Measurements from ENCODE around the gene RAET1G.
"Not testable (repeated sequence)": the region's sequence is repeated elsewhere in the genome, so short reads cannot be mapped to it uniquely, and the experiment has no call there.

RAET1G gene

DNA sequence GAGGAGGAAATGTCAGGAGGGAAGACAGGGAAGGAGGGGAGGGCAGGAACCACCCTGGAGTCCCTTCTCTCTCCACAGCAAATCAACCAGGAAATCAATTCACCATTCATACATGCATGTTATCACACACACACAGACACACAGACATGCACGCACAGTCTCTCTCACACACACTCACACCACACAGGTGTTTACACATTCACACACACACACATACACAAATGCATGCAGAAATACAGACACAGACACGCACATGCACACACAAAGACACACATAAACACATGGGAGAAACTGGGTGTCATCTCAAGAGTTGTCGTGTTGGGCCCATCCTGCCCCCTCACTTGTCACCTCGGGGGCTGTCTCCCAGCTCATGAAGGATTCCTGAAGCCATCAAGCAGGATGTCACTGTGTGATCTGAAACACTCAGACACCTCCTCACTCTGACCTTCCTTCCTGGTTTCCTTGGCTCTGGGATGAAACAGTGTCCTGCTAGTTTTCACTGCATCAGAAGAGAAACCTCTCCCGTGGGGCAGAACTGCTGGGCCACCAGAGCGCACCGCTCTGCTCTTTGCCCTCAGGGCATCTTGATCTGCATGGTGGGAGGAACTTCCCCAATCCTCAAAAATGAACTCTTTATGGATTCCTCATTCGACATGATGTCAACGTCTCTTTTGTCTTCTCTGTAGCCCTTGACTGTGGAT, 9.2 kb downstream of the RAET1G start:
- no peak for DNase-seq (ENCODE audit: low read depth in 2 of 2)

DNA sequence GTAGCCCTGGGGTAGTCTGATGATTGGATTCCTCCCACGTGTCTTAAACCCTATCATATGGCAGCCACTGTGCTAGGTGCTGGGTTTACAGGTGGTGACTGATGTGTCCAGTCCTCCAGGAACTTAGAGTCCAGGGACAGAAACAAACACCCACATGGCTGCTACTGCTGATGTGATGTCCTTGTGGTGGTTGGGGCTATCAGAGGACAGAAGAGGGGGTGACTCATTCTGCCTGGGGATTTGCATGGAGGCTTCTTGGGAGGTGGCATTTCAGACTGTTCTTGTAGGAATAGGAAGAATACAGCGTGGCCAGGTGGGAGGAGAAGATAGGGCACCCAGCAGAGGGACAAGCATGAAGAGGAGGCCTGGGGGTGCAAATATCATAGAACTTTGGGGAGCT, 9.8 kb downstream of the RAET1G start:
- no peak for DNase-seq (ENCODE audit: low read depth in 2 of 2)

- not testable (repeated sequence) for DNase-seq (ENCODE audit: low read depth in 2 of 2)
These were observed 10.2 kb downstream of the RAET1G start for GRCh38 chr6:149912680-149913079.

GRCh38 chr6:149910721-149911151, 12.2 kb downstream of the RAET1G start:
- DNase-seq (ENCODE audit: low read depth in 2 of 2), result no peak

- no peak for DNase-seq (ENCODE audit: low read depth in 2 of 2)
These were observed 13.0 kb downstream of the RAET1G start for GRCh38 chr6:149909701-149910470.

GRCh38 chr6:149908480-149908879, 14.4 kb downstream of the RAET1G start:
- DNase-seq (ENCODE audit: low read depth in 2 of 2), result not testable (repeated sequence)

DNA sequence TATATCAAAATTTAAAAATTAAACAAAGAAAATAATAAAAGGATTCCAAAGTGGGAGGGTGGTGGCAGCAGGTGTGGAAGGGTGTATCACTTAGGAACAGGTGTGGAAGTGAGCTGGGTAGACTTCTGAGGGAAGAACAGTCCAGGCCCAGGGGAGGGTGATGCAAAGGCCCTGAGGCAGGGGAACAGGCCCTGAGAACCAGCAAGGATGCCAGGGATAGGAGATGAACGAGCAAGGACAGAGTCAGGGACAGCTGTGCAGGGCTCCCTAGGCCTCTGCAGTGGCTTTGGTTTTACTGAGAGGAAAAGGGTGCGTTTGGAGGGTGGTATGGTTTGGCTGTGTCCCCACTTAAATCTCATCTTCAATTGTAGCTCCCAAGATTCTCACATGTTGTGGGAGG, 15.6 kb downstream of the RAET1G start:
- DNase-seq (ENCODE audit: low read depth in 2 of 2), result no peak

GRCh38 chr6:149906405-149906804, 16.5 kb downstream of the RAET1G start:
- DNase-seq (ENCODE audit: low read depth in 2 of 2), result no peak

DNA sequence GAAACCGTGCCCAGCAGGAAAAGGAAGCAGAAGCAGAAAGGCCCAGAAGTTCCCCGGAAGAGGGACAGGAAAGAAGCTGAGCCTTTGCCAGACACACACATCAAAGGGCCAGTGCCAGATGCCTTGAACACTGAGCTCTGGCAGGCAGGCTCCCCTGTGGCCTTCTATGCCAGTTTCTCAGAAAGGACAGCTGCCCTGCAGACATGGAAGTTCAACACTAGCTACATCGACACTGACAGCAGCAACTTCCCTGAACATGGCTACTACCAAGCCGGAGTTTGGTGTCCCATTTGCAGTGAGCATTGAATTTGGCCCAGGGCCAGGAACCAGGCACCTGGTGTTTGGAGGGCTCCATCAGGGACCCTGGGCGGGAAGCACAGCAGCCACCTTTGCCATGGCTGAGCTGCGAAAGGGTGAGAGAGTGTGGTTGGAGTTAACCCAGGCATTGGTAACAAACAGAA, 17.0 kb downstream of the RAET1G start:
- DNase-seq (ENCODE audit: low read depth in 2 of 2), result no peak

DNA sequence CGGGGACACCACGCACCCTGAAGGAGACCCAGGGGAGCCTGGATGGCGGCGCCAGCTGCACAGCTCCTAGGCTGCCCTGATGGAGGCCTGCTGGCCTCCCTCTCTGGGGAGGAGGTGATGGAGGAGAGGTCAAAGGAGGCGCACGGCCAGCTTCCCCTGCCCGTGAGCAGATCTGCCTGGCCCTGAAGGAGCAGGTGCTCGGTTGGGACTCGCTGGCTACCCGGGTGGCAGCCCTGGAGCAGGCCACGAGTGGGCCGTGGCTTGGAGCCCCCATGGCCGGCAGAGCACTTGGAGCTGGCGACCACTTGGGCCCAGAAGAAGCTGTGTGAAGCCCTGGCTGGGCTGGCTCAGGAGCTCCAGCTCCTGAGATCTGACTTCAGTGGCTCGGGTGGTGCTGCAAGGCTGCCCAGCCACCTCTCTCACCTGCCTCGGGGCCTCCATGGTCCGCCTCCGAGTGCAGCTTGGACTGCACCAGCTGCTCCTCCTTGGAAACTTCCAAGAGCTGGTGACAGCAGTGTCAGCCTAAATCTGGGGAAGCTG, 17.5 kb downstream of the RAET1G start:
- DNase-seq (ENCODE audit: low read depth in 2 of 2), result no peak

DNA sequence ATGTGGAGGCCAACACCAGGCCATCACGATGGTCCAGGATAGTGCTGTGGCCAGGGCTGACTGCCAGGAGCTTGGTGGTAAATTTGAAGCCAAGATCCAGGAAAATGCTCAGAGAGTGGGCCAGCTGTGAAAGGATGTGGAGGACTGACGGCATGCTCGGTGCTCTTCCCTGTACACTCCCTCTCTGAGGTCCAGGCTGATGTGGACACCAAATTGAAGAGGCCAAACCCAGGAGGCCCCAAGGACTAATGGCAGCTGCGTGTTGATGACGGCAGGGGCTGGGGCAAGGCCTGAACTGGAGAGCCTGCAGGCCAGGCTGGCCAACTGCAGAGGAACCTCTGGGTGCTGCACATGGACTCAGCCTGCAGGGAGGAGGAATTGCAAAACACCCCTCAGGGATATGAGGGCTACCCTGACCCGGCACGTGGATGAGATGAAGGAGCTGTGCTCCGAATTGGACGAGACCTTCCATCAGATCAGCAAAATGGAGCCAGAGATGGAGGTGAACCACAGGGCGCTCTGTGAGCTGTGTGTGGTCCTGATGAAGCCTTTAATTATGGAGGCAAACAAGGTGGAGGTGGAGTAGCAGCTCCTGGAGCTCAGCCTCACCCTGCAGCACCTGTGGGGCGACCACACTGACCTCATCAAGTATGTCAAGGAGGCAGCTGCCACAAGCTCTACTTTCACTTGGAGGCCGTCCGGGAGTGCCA, 18.1 kb downstream of the RAET1G start:
- DNase-seq (ENCODE audit: low read depth in 2 of 2), result no peak

DNA sequence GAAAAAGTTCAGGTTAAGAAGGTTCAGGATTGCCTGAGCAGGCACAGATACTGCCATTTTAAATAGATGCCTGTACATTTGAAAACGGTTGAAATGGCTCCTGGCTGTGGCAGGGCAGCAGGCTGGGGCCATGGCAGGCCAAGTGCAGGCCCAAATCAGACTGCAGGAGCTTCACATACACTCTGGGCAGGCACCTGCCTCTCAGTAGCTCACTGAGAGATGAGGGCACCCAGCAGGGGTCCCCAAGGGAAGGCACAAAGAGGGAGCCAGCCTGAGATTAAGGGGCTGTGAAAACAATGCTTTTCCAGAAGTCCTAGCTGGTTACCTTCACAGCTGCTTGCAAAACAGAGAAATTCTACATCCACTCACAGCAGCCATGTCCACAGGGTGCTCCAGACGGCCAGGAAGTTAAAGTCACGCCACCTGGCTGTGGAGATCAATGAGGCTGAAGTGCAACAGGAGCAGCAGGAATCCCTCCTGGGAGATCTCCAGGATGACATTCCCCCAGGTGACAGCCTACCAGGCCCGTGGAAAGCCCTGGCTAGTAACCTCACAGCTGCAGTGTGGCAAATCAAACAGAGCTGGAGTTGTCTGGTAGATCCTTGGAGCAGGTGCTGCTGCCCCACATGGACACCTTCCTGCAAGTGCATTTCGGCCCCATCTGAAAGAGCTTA, 18.8 kb downstream of the RAET1G start:
- DNase-seq (ENCODE audit: low read depth in 2 of 2), result no peak

DNA sequence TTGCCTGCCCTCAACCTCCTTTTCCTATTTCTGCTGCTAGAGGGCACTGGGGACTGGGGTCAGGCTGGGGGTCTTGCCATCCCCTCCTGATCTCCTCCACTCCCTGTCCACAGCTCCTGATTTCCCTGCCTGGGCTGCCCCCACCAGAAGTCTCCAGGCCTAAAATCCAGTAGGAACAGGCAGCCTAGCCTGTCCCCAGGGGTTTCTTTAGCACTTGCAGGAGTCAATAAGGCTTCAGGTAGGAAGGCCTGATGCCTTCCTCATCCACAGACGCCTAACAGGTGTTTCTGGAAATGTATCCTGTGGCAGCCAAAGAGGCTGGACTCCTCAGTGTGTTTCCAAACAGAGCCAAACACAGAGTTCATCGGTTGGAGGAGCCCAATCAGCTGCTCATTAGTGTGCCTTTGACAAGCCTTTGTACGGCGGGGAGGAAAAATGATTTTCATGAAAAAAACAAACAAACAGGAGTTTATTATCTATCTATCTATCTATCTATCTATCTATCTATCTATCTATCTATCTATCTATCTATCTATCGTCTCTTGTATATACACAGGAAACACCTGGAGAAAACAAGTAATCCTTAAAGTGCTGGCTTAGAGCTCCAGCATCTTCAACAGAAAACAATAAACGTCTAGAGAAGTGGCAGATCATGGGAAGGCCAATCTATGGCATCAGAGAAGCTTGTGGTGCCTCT, 21.3 kb downstream of the RAET1G start:
- DNase-seq (ENCODE audit: low read depth in 2 of 2), result no peak

DNA sequence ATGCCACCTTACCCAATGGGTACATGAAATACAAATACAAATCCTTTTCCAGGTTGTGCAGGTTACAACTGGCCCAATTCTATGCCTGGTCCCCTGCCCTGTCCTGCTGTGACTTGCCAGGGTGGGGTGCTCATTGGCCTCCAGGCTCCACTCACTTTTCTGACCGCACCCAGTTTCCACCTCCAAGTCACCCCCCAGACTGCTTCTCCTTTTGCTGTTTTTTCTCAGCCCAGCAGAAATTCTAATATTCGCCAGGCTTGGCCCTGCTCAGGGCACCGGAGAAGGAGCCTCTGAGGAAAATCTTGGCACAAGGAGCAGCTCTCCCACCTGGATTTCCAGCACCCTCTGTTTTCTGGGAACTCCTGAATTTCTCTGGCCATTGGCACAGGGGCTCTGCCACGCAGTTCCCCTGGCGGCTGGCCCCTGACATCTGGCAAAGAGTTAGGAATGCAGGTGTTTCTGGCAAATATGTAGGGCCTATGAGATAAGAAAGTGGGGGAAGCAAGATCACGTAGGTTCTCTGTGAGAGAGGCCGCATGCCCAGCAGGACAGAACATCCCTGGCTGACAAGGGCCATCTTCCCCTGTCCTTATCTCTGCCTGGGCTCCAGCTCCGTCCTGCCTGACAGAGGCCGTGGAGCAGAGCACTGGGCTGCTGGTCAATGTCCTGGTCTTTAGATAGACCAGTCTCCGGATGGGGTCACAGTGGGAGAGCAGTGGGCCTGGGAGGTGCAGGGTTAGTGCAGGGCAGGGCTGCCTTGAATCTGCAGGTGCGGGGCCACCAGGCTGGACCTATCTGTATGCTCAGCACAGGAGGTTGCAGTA, 22.1 kb downstream of the RAET1G start:
- no peak for DNase-seq (ENCODE audit: low read depth in 2 of 2)

DNA sequence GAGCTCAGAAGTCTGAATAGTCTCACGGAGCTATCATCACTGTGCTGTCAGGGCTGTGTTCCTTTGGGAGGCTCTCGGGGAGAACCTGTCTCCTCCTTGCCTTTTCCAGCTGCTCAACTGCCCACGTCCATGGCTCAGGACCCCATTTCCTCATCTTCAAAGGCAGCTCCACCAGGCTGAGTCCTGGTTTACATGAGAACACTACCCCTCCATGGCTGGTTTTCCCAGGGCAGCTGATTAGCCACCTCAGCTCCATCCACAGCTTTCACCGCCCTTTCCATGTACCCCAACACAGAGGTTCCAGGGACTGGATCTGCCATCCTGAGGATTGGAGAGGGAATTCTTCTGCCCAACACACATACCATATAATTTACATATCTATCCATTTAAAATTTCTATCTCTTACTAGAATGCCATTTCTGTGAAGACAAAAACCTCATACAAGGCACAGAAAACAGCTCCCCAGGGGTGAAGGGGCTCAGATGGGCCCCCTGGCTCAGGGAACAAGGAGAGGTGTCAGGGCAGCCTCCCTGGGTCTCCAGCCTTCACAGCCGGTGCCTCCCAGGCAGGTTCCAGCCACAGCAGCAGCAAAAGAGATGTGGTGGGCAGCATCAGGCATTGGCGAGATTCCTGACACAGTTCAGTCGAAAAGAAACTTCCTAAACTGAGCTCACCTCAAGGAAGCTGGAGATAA, 22.8 kb downstream of the RAET1G start:
- DNase-seq (ENCODE audit: low read depth in 2 of 2), result no peak

GRCh38 chr6:149899486-149899885, 23.4 kb downstream of the RAET1G start:
- no peak for DNase-seq (ENCODE audit: low read depth in 2 of 2)

GRCh38 chr6:149898966-149899365, 24.0 kb downstream of the RAET1G start:
- DNase-seq (ENCODE audit: low read depth in 2 of 2), result no peak

GRCh38 chr6:149897855-149898744, 24.8 kb downstream of the RAET1G start, which contains the start of gene RAET1E:
RAET1E (minus strand) TSS chr6:149898113; CDS start chr6:149890901, 7,212 bp downstream.
- DNase-seq (ENCODE audit: low read depth in 2 of 2), result no peak

All from fibroblast of skin of left biceps (primary cell).